B cell (primary cell): ENCODE data around the gene ATF1. TPM values are rescaled to one million over a fixed set of nuclear protein-coding genes. Genes with fewer than 3 reads are reported as not detected.

Experiments
- ATAC-seq: fragments of 200-7000 bp; cut with Tn5 transposase; one replicate; pipeline ENCODE4 v1.10.0; 2021; ENCODE audit warnings: low read depth, mild to moderate bottlenecking, moderate number of reproducible peaks, moderate library complexity
- CTCF ChIA-PET: fragments of 350-600 bp; sonication (Branson Sonifier 250); formaldehyde crosslinking; loops from one replicate; lab custom pipeline; 2021; ENCODE audit warnings: antibody characterized with exemption, inconsistent platforms; lab: Charles Lee
- POLR2A ChIA-PET: fragments of 350-600 bp; sonication (Branson Sonifier 250); formaldehyde crosslinking; loops from one replicate; lab custom pipeline; 2021; ENCODE audit warnings: antibody characterized with exemption; lab: Charles Lee
- DNase-seq: peaks from one replicate; pipeline ENCODE4 v3.0.0; 2013
- H2AFZ ChIP-seq: 2 replicates; pipeline ENCODE4 v1.6.1; 2012; ENCODE audit warnings: mild to moderate bottlenecking, low read depth, low read length; ENCODE audit not compliant: insufficient read depth, poor library complexity, severe bottlenecking
- H3K27ac ChIP-seq, 2 donors: 1 replicate in 1 of 2; 2 replicates in 1 of 2; pipeline ENCODE4 v1.5.1; 2012 to 2013; ENCODE audit warnings: low read length in 2 of 2, mild to moderate bottlenecking in 2 of 2, moderate library complexity in 1 of 2
- H3K27me3 ChIP-seq, 4 experiments: fragments of 200-600 bp in 1 of 4; sonication (generic) in 1 of 4; replicated peaks in 1 of 4; 1 replicate in 2 of 4; 2 replicates in 2 of 4; pipeline versions ENCODE4 v1.6.1 to v1.7.0; 2013 to 2016; ENCODE audit warnings: low read length in 3 of 4, mild to moderate bottlenecking in 2 of 4, mixed read lengths in 1 of 4, moderate library complexity in 1 of 4; ENCODE audit not compliant: insufficient read depth in 4 of 4, control insufficient read depth in 3 of 4; ENCODE audit errors: control extremely low read depth in 1 of 4
- H3K36me3 ChIP-seq, 2 experiments: replicated peaks in 1 of 2; 1 replicate in 1 of 2; 2 replicates in 1 of 2; pipeline versions ENCODE4 v1.6.1 to v1.7.1; 2013; ENCODE audit warnings: low read length in 1 of 2; ENCODE audit not compliant: insufficient read depth in 2 of 2, control insufficient read depth in 1 of 2; ENCODE audit errors: control extremely low read depth in 1 of 2, extremely low read depth in 1 of 2
- H3K4me1 ChIP-seq, 2 donors: fragments of 200-600 bp in 1 of 2; sonication (generic) in 1 of 2; 1 replicate in 1 of 2; 2 replicates in 1 of 2; pipeline versions ENCODE4 v1.5.1 to v1.6.1; 2013 to 2017; ENCODE audit warnings: low read length in 2 of 2; ENCODE audit not compliant: control insufficient read depth in 2 of 2, insufficient read depth in 2 of 2
- H3K4me2 ChIP-seq: replicated peaks from 2 replicates; pipeline ENCODE3; 2012; ENCODE audit warnings: mild to moderate bottlenecking, low read depth, low read length; ENCODE audit not compliant: poor library complexity, severe bottlenecking
- H3K4me3 ChIP-seq, 5 experiments: fragments of 200-600 bp in 1 of 5; sonication (generic) in 1 of 5; 1 replicate in 3 of 5; 2 replicates in 2 of 5; pipeline versions ENCODE4 v1.5.1 to v1.7.0; 2011 to 2016; ENCODE audit warnings: low read length in 4 of 5, mild to moderate bottlenecking in 4 of 5, low read depth in 2 of 5, control low read depth in 1 of 5, moderate library complexity in 1 of 5; ENCODE audit not compliant: insufficient read depth in 1 of 5; ENCODE audit errors: control extremely low read depth in 1 of 5, extremely low read depth in 1 of 5
- H3K79me2 ChIP-seq: fragments of 200-600 bp; sonication (generic); one replicate; pipeline ENCODE4 v1.6.0; 2016; ENCODE audit warnings: low read length; ENCODE audit not compliant: control insufficient read depth, insufficient read depth
- H3K9ac ChIP-seq: fragments of 200-600 bp; sonication (generic); 2 replicates; pipeline ENCODE4 v1.6.1; 2017; ENCODE audit warnings: mild to moderate bottlenecking, low read length, moderate library complexity
- H3K9me3 ChIP-seq, 3 donors: one replicate each; pipeline versions ENCODE4 v1.6.1 to v1.7.1; 2013; ENCODE audit warnings: low read length in 2 of 3; ENCODE audit not compliant: control insufficient read depth in 2 of 3, insufficient read depth in 1 of 3; ENCODE audit errors: control extremely low read depth in 1 of 3
- H4K20me1 ChIP-seq: 2 replicates; pipeline ENCODE4 v1.6.0; 2012; ENCODE audit warnings: mild to moderate bottlenecking, low read length; ENCODE audit not compliant: insufficient read depth, control insufficient read depth, poor library complexity, severe bottlenecking
- H3K27ac Mint-ChIP-seq: one replicate; pipeline ENCODE4 v1.8.0; 2021; ENCODE audit warnings: mixed read lengths
- H3K27me3 Mint-ChIP-seq: one replicate; pipeline ENCODE4 v1.8.0; 2021; ENCODE audit warnings: mixed read lengths
- H3K4me1 Mint-ChIP-seq: one replicate; pipeline ENCODE4 v1.8.0; 2021; ENCODE audit warnings: mixed read lengths
- H3K4me3 Mint-ChIP-seq: one replicate; pipeline ENCODE4 v1.8.0; 2021; ENCODE audit warnings: mixed read lengths
- H3K9me3 Mint-ChIP-seq: one replicate; pipeline ENCODE4 v1.8.0; 2022; ENCODE audit warnings: mixed read lengths; ENCODE audit not compliant: insufficient read depth
- EZH2 ChIP-seq: IDR thresholded peaks from 2 replicates; pipeline ENCODE4 v1.6.1; 2012; ENCODE audit warnings: borderline replicate concordance, low read depth, mild to moderate bottlenecking, moderate library complexity, low read length; ENCODE audit not compliant: insufficient read depth, poor library complexity, severe bottlenecking
- WGBS: methylation state at CpG from one replicate; pipeline ENCODE4 v1.1.5; 2013; ENCODE audit warnings: missing lambda C conversion rate; ENCODE audit not compliant: insufficient coverage; 5-methylcytosine and 5-hydroxymethylcytosine counted together
- intact Hi-C: fragments of 100-400 bp; cut with micrococcal nuclease; formaldehyde crosslinking; loops from one replicate; pipeline ENCODE4 v1.10.0; 2022
- polyA plus RNA-seq: library from polyadenylated mRNA; depleted of rRNA; stranded (reverse); fragments of >200 nt; gene quantifications from 2 replicates; pipeline ENCODE4 v1.2.3, GENCODE V29; 2012
- total RNA-seq, 2 donors: library from RNA; stranded (reverse); fragments of 120-200 nt in 1 of 2; gene quantifications; 1 replicate in 1 of 2; 2 replicates in 1 of 2; pipeline versions ENCODE4 v1.2.3 to v1.2.4, GENCODE V29; 2013 to 2022
- TF ChIP-seq, protein P1 (sequence below): fragments of 200-600 bp; IDR thresholded peaks from one replicate; pipeline ENCODE4 v1.8.0; 2022; ENCODE audit warnings: antibody characterized with exemption, mild to moderate bottlenecking

Gene ATF1
- total and polyA plus RNA-seq, 2 donors (not counting 1 experiment from before 2014, with no cell fraction given), result 17.2 to 39.5 TPM

GRCh38 chr12:50734409-50735263 is 29.3 kb upstream of the ATF1 start:
- Mint-ChIP-seq H3K27ac (no peak overlapping the region), H3K4me3 (no peak overlapping the region), H3K4me1 (no peaks in the 10 kb centered on the region), H3K9me3 (no peaks in the 10 kb centered on the region), H3K27me3 (no peaks in the 10 kb centered on the region)
- Histone ChIP-seq H3K4me2 (no peak overlapping the region), H3K27ac (no peak overlapping the region), H3K27me3 (no peaks in the 10 kb centered on the region), H3K36me3 (peaks cover 10 to 88% of the 10 kb centered on the region in 2 experiments), H3K79me2 (no peaks in the 10 kb centered on the region), H3K9me3 (no peaks in the 10 kb centered on the region), H4K20me1 (no peaks in the 10 kb centered on the region), H3K9ac (no peak overlapping the region), H3K4me1 (no peaks in the 10 kb centered on the region), H2AFZ (no peak overlapping the region), H3K4me3 (no peak overlapping the region)
- 97% methylated on average over 4 of the region's 10 CpGs for WGBS
- DNase-seq (peak; percentile 41), ATAC-seq (peak; percentile 39)
- intact Hi-C loops, result loop anchor here (2.0 kb wide), 1 partner anchor 230 kb away; the partner anchor contains the start of gene DIP2B
- ChIA-PET CTCF (interaction anchor here (0.7 to 2.4 kb wide), 3 partner anchors 230 to 282 kb away, joined by 3 to 7 read pairs (median 3); partner anchors contain the start of gene DIP2B), POLR2A (no interaction called here)
- TF ChIP-seq EZH2, result no peak
- TF ChIP-seq, protein P1, sequence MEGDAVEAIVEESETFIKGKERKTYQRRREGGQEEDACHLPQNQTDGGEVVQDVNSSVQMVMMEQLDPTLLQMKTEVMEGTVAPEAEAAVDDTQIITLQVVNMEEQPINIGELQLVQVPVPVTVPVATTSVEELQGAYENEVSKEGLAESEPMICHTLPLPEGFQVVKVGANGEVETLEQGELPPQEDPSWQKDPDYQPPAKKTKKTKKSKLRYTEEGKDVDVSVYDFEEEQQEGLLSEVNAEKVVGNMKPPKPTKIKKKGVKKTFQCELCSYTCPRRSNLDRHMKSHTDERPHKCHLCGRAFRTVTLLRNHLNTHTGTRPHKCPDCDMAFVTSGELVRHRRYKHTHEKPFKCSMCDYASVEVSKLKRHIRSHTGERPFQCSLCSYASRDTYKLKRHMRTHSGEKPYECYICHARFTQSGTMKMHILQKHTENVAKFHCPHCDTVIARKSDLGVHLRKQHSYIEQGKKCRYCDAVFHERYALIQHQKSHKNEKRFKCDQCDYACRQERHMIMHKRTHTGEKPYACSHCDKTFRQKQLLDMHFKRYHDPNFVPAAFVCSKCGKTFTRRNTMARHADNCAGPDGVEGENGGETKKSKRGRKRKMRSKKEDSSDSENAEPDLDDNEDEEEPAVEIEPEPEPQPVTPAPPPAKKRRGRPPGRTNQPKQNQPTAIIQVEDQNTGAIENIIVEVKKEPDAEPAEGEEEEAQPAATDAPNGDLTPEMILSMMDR, result peak; percentile 73

GRCh38 chr12:50739611-50740010 is 24.3 kb upstream of the ATF1 start:
- CTCF ChIA-PET, result interaction anchor here (1.3 to 1.6 kb wide), 2 partner anchors 41 to 235 kb away, joined by 3 to 4 read pairs; partner anchors contain the start of gene DIP2B
- H3K4me3 ChIP-seq, result no peak overlapping the region
- DNase-seq (no peak), ATAC-seq (no peak)
- no peaks in the 10 kb centered on the region for H3K9me3 ChIP-seq
- WGBS, result 100% methylated on average over 5 of the region's 7 CpGs
- H3K4me1 ChIP-seq, result no peaks in the 10 kb centered on the region
- H3K27me3 Mint-ChIP-seq, result no peaks in the 10 kb centered on the region
- H3K9ac ChIP-seq, result no peak overlapping the region
- H3K9me3 Mint-ChIP-seq, result no peaks in the 10 kb centered on the region
- no peaks in the 10 kb centered on the region for H3K4me1 Mint-ChIP-seq
- H2AFZ ChIP-seq, result no peak overlapping the region
- no peak overlapping the region for H3K4me2 ChIP-seq
- H3K79me2 ChIP-seq, result no peaks in the 10 kb centered on the region
- H3K27ac Mint-ChIP-seq, result no peak overlapping the region
- H3K4me3 Mint-ChIP-seq, result no peak overlapping the region
- POLR2A ChIA-PET, result no interaction called here
- TF ChIP-seq, protein P1, result no peak
- no peak for TF ChIP-seq EZH2
- H3K27ac ChIP-seq, result no peak overlapping the region
- intact Hi-C loops, result no loop called here
- H4K20me1 ChIP-seq, result no peaks in the 10 kb centered on the region
- H3K27me3 ChIP-seq, result no peaks in the 10 kb centered on the region
- H3K36me3 ChIP-seq, result peaks cover 4 to 83% of the 10 kb centered on the region in 2 experiments
